NCI-H1092 (cell line): ENCODE measurements around the gene FCGR1A.
"Not testable (repeated sequence)": the region's sequence is repeated elsewhere in the genome, so short reads cannot be mapped to it uniquely, and the experiment has no call there.

Experiments
- DNase-seq: peaks from one replicate; lab custom pipeline; 2025; lab: John Stamatoyannopoulos, UW

Gene FCGR1A

GRCh38 chr1:149777084-149777483 is 5.4 kb upstream of the FCGR1A start:
- DNase-seq = not testable (repeated sequence)

GRCh38 chr1:149778313-149778712 is 4.2 kb upstream of the FCGR1A start:
- DNase-seq = not testable (repeated sequence)

GRCh38 chr1:149781413-149781984 is 995 bp upstream of the FCGR1A start:
- not testable (repeated sequence) for DNase-seq

GRCh38 chr1:149783289-149783688 is 795 bp downstream of the FCGR1A start:
- not testable (repeated sequence) for DNase-seq

GRCh38 chr1:149783868-149784267 is 1.4 kb downstream of the FCGR1A start:
- not testable (repeated sequence) for DNase-seq

- not testable (repeated sequence) for DNase-seq
Measured at GRCh38 chr1:149787688-149788451, 5.4 kb downstream of the FCGR1A start.

GRCh38 chr1:149792502-149792901 is 10.0 kb downstream of the FCGR1A start:
- peak; percentile 11 for DNase-seq

GRCh38 chr1:149792912-149793515 is 10.5 kb downstream of the FCGR1A start:
- DNase-seq = peak; percentile 53

GRCh38 chr1:149793885-149794284 is 11.4 kb downstream of the FCGR1A start:
- DNase-seq = not testable (repeated sequence)

- DNase-seq = not testable (repeated sequence)
Measured at GRCh38 chr1:149801628-149802027, 19.1 kb downstream of the FCGR1A start.

GRCh38 chr1:149804417-149805080 is 22.1 kb downstream of the FCGR1A start:
- DNase-seq = not testable (repeated sequence)

GRCh38 chr1:149810697-149811405 is 28.4 kb downstream of the FCGR1A start:
- DNase-seq = not testable (repeated sequence)

- DNase-seq = not testable (repeated sequence)
Measured at GRCh38 chr1:149811514-149811889, 29.0 kb downstream of the FCGR1A start.

- peak; percentile 93 for DNase-seq
Measured at GRCh38 chr1:149811890-149812829, 29.7 kb downstream of the FCGR1A start.

- DNase-seq = peak; percentile 64
Measured at GRCh38 chr1:149812893-149813801, 30.7 kb downstream of the FCGR1A start.

GRCh38 chr1:149820387-149820786 is 37.9 kb downstream of the FCGR1A start:
- DNase-seq = not testable (repeated sequence)

GRCh38 chr1:149826555-149826954 is 44.1 kb downstream of the FCGR1A start:
- DNase-seq = not testable (repeated sequence)

- not testable (repeated sequence) for DNase-seq
Measured at GRCh38 chr1:149831764-149832315, 49.3 kb downstream of the FCGR1A start.
